ENCODE measurements around the gene RNU6-9. TPM values are rescaled to one million over a fixed set of nuclear protein-coding genes. Genes with fewer than 3 reads are reported as not detected.

The RNU6-9 gene
- total RNA-seq, 2 experiments from 2014 or later: not detected

- Histone ChIP-seq H3K4me3 (ENCODE audit: low read length) (no peak overlapping the region), H3K4me1 (ENCODE audit: insufficient read depth, low read length) (peaks cover 15% of the 10 kb centered on the region), H3K27ac (ENCODE audit: low read depth in 1 of 2, low read length in 2 of 2) (no peak overlapping the region), H3K36me3 (ENCODE audit: insufficient read depth, low read length) (peaks cover 64% of the 10 kb centered on the region), H3K27me3 (ENCODE audit: control insufficient read depth in 1 of 2, insufficient read depth in 2 of 2, low read length in 2 of 2) (no peaks in the 10 kb centered on the region), H3K9me3 (ENCODE audit: control insufficient read depth in 1 of 2, insufficient read depth in 1 of 2, low read length in 2 of 2) (no peaks in the 10 kb centered on the region)
- ChIA-PET CTCF (no interaction called here), POLR2A (interaction anchor here (1.7 kb wide), 1 partner anchor 23 kb away, joined by 4 read pairs; no protein-coding TSS in a partner anchor)
- Mint-ChIP-seq H3K4me1 (ENCODE audit: low read depth) (peaks cover 12% of the 10 kb centered on the region), H3K36me3 (ENCODE audit: low read depth) (peaks cover 54% of the 10 kb centered on the region), H3K4me3 (no peak overlapping the region), H3K27me3 (no peaks in the 10 kb centered on the region), H3K27ac (no peak overlapping the region), H3K9me3 (no peaks in the 10 kb centered on the region)
- no peak for TF ChIP-seq CTCF (IDR thresholded peaks at IDR 0.05)
- DNase-seq (no peak), ATAC-seq (ENCODE audit: poor library complexity) (no peak)
- intact Hi-C loops (cut with DNase I, micrococcal nuclease): no loop called here
Observed at GRCh38 chr19:887072-887471, 6.2 kb upstream of the RNU6-9 start.

DNA sequence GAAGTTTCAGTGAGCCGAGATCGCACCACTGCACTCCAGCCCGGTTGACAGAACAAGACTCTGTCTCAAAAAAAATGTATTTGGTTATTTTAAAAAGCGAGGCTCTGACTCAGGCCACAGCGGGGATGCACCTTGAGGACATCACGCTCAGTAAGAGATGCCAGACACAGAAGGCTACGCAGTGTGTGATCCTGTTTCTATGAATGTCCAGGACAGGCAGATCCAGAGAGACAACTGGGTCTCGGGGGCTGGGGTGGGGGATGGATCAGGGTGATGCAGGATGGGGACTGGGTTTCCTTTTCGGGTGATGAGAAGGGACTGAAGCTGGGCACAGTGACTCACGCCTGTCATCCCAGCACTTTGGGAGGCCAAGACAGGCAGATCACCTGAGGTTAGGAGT is 5.7 kb upstream of the RNU6-9 start:
- H3K27ac ChIP-seq (ENCODE audit: low read depth in 1 of 2, low read length in 2 of 2): no peak overlapping the region
- intact Hi-C loops (cut with DNase I, micrococcal nuclease): no loop called here
- ChIA-PET CTCF (no interaction called here), POLR2A (interaction anchor here (0.7 to 1.7 kb wide), 4 partner anchors 10 to 23 kb away, joined by 3 to 4 read pairs (median 3); no protein-coding TSS in a partner anchor)
- ATAC-seq (ENCODE audit: poor library complexity) (no peak), DNase-seq (no peak)
- no peaks in the 10 kb centered on the region for H3K27me3 ChIP-seq (ENCODE audit: control insufficient read depth in 1 of 2, insufficient read depth in 2 of 2, low read length in 2 of 2)
- no peaks in the 10 kb centered on the region for H3K27me3 Mint-ChIP-seq
- H3K27ac Mint-ChIP-seq: peak overlapping the region; percentile 82
- no peaks in the 10 kb centered on the region for H3K9me3 ChIP-seq (ENCODE audit: control insufficient read depth in 1 of 2, insufficient read depth in 1 of 2, low read length in 2 of 2)
- H3K4me1 ChIP-seq (ENCODE audit: insufficient read depth, low read length): peaks cover 20% of the 10 kb centered on the region
- no peak for TF ChIP-seq CTCF (IDR thresholded peaks at IDR 0.05)
- no peak overlapping the region for H3K4me3 ChIP-seq (ENCODE audit: low read length)
- peaks cover 12% of the 10 kb centered on the region for H3K4me1 Mint-ChIP-seq (ENCODE audit: low read depth)
- H3K36me3 Mint-ChIP-seq (ENCODE audit: low read depth): peaks cover 49% of the 10 kb centered on the region
- H3K9me3 Mint-ChIP-seq: no peaks in the 10 kb centered on the region
- peak overlapping the region; percentile 42 for H3K4me3 Mint-ChIP-seq
- peaks cover 59% of the 10 kb centered on the region for H3K36me3 ChIP-seq (ENCODE audit: insufficient read depth, low read length)

GRCh38 chr19:888581-889385 is 4.5 kb upstream of the RNU6-9 start:
- Mint-ChIP-seq H3K27ac (peak overlapping the region; percentile 82), H3K4me1 (ENCODE audit: low read depth) (peaks cover 21% of the 10 kb centered on the region), H3K9me3 (no peaks in the 10 kb centered on the region), H3K4me3 (peak overlapping the region; percentile 72), H3K36me3 (ENCODE audit: low read depth) (peaks cover 48% of the 10 kb centered on the region), H3K27me3 (peaks cover 3% of the 10 kb centered on the region)
- intact Hi-C loops (cut with DNase I, micrococcal nuclease): no loop called here
- ATAC-seq (ENCODE audit: poor library complexity): peak; percentile 28
- Histone ChIP-seq H3K4me3 (ENCODE audit: low read length) (peak overlapping the region; percentile 33), H3K27me3 (ENCODE audit: control insufficient read depth in 1 of 2, insufficient read depth in 2 of 2, low read length in 2 of 2) (no peaks in the 10 kb centered on the region), H3K27ac (ENCODE audit: low read depth in 1 of 2, low read length in 2 of 2) (peak overlapping the region in 1 of 2 donors; percentile 7), H3K36me3 (ENCODE audit: insufficient read depth, low read length) (peaks cover 51% of the 10 kb centered on the region), H3K9me3 (ENCODE audit: control insufficient read depth in 1 of 2, insufficient read depth in 1 of 2, low read length in 2 of 2) (no peaks in the 10 kb centered on the region), H3K4me1 (ENCODE audit: insufficient read depth, low read length) (peaks cover 24% of the 10 kb centered on the region)
- no peak for TF ChIP-seq CTCF (IDR thresholded peaks at IDR 0.05)
- ChIA-PET POLR2A (interaction anchor here (0.7 to 1.7 kb wide), 4 partner anchors 8 to 25 kb away, joined by 3 to 4 read pairs (median 3); no protein-coding TSS in a partner anchor), CTCF (no interaction called here)
- DNase-seq: peak in 12 of 14 experiments; percentile 20 to 71 (median 49)
